GM20000 (cell line): ENCODE data around the gene CPA2.
A peak's percentile ranks its signal among the peaks of the same experiment; 100 is the strongest.
"Not testable (repeated sequence)": the region's sequence is repeated elsewhere in the genome, so short reads cannot be mapped to it uniquely, and the experiment has no call there.

Experiments
- DNase-seq: peaks from one replicate; pipeline ENCODE4 v3.0.0; 2012; ENCODE audit warnings: low spot score
- CTCF ChIP-seq: IDR thresholded peaks from 2 replicates; pipeline ENCODE4 v1.5.1; 2012; ENCODE audit warnings: mild to moderate bottlenecking, control low read depth; ENCODE audit errors: extremely low read depth, missing control alignments

CPA2 gene

GRCh38 chr7:130242198-130243014, 24.3 kb upstream of the CPA2 start:
- peak; percentile 68 for DNase-seq

GRCh38 chr7:130243486-130243885, 23.2 kb upstream of the CPA2 start:
- DNase-seq = not testable (repeated sequence)

More at GRCh38 chr7:130242198-130243014, 24.3 kb upstream of the CPA2 start:
- peak; percentile 63 for TF ChIP-seq CTCF

GRCh38 chr7:130246491-130246890, 20.2 kb upstream of the CPA2 start:
- not testable (repeated sequence) for DNase-seq

- not testable (repeated sequence) for DNase-seq
Measured at GRCh38 chr7:130248842-130249241, 17.8 kb upstream of the CPA2 start.

GRCh38 chr7:130249626-130250025, 17.0 kb upstream of the CPA2 start:
- DNase-seq = not testable (repeated sequence)

- no peak for DNase-seq
- no peak for TF ChIP-seq CTCF
Measured at GRCh38 chr7:130254555-130254954, 12.1 kb upstream of the CPA2 start.

- DNase-seq = no peak
- no peak for TF ChIP-seq CTCF
Measured at GRCh38 chr7:130256704-130257103, 10.0 kb upstream of the CPA2 start.

- DNase-seq = no peak
Measured at GRCh38 chr7:130258494-130259078, 8.1 kb upstream of the CPA2 start.

GRCh38 chr7:130262448-130262847, 4.2 kb upstream of the CPA2 start:
- DNase-seq = no peak
- TF ChIP-seq CTCF = no peak

More at GRCh38 chr7:130258494-130259078, 8.1 kb upstream of the CPA2 start:
- no peak for TF ChIP-seq CTCF
